ENCODE data around the gene DDX4.
"Not testable (repeated sequence)": the region's sequence is repeated elsewhere in the genome, so short reads cannot be mapped to it uniquely, and the experiment has no call there.

The DDX4 gene

DNA sequence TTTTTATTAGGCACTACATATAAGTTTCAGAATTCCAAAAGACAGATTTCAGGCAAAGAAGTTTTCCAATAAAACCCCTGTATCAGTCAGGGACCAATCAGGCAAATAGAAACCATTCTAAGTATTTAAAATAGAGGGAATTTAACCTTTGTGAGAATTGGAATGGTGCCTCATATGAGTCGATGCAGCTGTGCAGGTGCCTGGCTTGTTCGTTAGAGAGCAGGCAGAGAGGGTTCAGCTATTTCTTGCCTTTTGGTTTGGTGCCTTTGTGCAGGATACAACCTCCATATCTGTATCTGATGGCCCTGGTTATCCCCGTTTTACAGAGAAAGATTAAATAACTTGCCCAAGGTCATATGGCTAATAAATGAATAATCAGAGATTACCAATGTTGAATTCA is 6.0 kb upstream of the DDX4 start:
- no peak for FAIRE-seq

DNA sequence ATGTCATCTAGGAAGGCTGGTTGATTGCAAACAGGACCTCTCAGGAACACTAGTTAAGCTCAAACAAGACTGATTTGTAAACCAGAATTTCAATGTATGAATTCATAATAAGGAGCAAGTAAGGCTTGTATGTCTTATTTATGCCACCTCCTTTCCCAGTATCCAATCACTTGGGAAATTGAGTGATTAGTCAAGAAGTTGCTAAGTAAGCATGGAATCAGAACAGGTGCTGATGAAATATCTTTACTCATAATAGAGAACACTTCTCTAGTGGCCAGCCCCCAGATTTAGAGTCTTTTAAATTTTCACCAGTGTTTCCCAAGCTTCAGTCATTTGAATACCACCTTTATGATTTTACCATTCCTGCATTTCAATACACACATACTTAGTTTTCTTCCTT is 5.3 kb upstream of the DDX4 start:
- FAIRE-seq: no peak

DNA sequence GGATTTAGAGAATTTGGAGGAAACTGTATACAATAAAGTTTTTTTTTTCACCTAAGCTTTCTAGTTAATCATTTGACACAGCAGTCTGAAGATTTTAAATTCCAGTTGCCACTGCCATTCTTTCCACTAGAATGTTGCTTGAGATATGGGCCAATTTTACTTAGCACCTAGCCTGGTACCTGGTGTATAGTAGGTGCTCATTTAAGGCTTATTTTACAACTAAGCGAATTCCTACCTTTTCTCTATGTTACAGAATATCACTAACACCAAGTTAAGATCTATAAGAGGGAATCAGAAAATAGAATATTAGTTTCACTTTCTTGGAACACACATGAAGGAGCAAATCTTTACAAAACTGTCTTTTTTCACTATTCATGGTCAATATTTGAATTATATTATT is 3.2 kb upstream of the DDX4 start:
- no peak for FAIRE-seq

DNA sequence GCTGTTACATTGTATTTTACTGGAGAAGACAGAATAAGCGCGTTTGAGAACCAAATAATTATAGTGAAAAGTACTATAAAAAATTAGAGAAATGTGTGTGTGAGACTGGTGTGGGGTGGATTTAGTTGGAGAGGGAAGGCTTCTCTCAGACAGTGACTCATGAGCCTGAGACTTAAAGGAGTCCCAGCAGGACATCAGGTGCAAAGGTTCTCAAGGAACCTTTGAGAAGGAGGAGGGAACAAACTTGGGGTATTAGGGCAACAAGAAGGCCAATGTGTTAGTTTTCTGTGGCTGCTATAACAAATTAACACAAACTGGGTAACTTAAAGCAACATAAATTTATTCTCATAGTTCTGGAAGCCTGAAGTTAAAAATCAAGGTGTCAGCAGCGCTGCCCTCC is 4.9 kb downstream of the DDX4 start:
- no peak for FAIRE-seq

DNA sequence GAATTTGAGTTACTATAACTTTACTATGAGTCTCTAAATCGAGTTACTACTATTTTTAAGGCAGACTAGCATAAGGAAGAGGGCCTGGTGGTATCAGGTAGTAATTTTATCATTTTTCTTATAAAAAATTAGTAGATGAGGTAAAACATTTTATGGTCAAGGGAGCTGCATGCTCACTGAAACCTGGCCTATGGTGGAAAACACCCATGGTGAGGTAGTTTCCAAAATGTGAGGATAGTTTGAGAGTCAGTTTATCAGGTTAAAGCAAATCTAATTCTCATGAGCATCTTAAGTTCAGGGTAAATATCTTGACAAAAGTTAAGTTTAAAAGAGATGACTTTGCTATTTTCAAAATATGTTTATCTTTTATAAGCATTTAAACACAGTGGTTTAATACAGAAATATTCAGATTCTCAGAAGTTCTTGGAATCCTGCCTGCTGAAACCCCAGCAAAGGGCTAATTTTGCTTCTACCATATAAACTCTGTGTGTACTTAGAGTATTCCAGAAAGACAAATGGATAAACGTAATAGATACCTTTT is 10.0 kb downstream of the DDX4 start:
- FAIRE-seq: no peak

DNA sequence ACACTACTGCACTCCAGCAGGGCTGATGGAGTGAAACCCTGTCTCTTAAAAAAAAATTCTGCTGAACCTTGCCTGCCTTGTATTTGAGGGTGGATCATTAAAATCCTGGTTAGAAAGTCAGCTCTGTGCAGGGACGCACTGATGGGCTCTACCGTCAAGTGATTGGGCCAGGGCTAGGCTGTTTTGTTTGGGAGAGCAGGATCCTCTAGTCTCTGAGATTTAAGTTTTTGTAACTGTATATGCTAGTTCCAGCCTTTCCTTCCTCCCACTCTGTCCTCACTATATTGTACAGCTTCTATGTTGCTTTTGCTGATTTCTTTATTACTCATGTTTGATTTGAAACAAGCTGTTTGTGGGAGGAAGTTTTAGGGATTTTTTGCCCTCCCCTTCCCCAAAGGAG is 11.5 kb downstream of the DDX4 start:
- no peak for FAIRE-seq

DNA sequence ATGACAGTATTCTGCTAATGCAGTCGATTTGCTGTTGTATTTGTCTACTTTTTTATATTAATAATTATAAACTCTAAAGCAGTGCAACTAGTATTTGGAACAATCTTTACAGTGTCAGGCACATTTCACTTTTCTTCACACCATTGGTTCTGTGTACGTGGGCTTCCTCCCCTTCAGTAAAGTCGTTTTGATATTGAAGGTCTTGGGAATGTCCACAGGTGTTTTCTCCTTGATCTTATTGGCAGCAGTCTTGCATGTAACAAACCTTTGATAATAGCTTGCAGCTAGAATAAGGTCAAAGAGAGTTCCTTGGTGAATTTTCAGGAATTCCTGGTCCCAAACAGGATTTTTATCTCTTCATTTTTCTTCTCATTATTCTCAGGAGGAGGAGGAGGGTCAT is 12.2 kb downstream of the DDX4 start:
- no peak for FAIRE-seq

DNA sequence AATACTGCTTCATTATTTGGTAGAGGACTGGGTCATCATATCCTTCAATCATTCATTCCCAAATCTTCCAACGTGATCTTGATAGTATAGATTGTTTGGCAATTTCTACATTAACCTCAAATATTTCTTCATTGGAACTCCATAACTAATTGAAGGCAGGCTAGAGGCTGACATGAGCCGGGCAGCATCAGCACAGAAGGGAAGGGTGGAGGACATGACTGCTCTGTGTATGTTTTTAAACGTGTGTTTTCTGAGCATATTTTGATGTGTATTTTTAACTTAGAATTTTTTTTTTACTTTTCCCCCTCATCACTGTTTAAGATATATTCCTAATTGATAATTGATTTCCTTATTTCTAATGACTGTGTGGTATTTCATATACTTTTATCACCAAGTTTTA is 12.6 kb downstream of the DDX4 start:
- FAIRE-seq: no peak

DNA sequence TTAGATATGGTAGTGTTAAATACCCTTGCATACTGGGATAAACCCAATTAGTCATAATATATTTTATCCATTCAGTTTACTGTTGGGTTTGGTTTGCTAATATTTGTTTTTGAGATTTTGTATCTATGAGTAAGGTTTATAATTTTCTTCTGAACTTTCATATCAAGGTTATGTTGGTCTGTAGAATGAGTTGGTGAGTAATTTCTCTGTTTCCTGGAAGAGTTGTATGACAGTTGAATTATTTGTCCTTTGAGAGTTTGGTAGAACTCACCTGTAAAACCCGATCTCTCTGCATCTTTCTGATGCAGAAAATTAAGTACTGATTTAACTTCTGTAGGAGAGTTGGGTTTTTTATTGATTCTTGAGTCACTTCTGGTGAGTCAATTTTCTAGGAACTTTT is 20.4 kb downstream of the DDX4 start:
- no peak for FAIRE-seq

DNA sequence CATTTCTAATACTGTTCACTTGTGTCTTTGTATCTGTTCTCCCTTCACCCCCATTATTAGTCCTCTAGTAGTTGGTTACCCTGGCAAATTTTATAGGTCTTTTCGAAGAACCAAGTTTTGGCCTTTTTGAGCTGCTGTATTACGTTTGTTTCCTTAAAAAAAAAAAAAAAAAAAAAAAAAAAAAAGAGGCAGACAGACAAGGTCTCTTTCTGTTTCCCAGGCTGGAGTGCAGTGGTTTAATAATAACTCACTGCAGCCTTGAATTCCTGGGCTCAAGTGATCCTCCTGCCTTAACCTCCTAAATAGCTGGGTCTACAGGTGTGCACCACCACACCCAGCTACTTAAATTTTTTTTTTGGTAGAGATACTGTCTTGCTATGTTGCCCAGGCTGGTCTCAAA is 20.9 kb downstream of the DDX4 start:
- FAIRE-seq: no peak

DNA sequence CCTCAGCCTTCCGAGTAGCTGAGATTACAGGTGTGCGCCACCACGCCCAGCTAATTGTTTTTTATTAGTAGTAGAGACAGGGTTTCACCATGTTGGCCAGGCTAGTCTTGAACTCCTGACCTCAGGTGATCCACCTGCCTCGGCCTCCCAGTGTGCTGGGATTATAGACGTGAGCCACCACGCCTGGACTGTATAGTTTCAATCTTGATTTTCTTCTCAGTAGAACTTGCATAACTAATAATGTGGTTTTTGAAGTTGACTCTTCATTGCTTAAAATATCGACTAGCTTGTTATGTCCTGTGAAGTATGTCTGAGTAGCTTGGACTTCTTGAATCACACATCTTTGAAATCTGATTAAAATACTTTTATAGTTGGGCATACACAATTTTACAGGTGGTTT is 23.9 kb downstream of the DDX4 start:
- not testable (repeated sequence) for FAIRE-seq

DNA sequence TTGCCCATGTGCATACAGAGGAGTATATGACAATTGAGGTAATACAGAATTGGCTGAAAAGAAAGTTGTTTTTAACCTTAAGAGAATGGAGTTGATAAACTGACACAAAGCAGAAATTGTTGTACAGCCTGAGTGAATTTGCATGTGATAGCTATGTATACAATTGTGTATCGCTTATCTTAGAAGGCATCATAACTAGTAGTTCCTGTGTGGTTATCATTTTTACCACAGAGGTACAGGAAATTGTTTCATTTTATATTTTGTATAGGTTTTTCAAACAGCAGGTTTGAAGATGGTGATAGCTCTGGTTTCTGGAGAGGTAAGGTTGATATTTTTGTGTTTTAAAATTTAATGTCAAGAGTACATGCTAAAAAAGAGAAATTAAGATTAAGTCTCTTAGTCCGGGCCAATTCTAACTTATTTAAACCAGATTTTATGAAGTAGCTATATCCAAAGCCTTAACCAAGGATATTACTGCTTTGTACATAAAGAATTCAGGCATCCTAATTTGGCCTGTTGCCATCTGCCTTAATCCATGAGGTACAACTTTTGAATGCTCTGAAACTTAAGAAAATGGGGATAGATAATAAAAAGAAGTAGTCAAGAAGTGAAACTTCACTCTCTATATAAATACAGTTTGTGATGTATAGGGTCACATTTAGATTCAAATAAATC is 26.0 kb downstream of the DDX4 start:
- FAIRE-seq: no peak

DNA sequence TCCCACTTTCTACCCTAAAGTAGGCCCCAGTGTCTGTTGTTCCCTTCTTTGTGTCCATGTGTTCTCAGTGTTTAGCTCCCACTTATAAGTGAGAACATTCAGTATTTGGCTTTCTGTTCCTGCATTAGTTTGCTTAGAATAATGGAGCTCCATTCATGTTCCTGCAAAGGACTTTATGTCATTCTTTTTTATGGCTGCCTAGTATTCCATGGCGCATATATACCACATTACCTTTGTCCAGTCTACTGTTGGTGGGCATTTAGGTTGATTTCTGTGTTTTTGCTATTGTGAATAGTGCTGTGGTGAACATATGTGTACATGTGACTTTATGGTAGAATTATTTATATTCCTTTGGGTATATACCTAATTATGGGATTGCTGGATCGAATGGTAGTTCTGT is 30.4 kb downstream of the DDX4 start:
- no peak for FAIRE-seq

DNA sequence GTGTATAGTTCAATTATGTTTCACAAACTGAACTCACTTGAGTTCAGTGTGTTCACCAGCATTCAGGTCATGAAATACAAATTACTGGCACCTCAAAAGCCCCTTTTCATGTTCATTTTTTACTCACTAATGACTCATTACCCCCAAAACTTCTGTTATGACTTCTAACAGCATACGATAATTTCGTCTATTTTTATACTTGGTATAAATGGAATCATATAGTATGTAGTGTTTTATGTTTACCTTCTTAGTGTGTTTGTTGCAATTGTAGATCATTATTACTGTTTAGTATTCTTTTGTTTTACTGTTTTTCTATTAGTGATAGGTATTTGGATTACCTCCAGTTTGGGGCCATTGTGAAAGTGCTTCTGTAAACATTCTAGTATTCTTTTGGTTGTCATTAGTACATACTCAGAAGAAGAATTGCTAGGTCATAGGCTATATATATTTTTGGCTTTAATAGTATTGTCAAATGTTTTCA is 33.4 kb downstream of the DDX4 start:
- FAIRE-seq: no peak

DNA sequence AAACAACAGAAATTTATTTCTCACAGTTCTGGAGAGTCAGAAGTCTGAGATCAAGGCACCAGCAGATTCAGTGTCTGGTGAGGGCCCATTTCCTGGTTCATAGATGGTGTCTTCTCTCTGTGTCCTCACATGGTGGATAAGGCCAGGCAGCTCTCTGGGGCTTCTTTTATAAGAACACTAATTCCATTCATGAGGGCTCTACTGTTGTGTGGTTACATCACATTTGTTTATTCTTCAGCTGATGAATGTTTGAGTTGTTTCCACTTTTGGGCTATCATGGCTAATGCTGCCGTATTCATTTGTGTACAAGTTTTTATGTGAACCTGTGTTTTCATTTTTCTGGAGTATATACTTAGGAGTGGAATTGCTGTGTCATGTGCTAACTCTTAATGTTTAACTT is 35.2 kb downstream of the DDX4 start:
- no peak for FAIRE-seq

DNA sequence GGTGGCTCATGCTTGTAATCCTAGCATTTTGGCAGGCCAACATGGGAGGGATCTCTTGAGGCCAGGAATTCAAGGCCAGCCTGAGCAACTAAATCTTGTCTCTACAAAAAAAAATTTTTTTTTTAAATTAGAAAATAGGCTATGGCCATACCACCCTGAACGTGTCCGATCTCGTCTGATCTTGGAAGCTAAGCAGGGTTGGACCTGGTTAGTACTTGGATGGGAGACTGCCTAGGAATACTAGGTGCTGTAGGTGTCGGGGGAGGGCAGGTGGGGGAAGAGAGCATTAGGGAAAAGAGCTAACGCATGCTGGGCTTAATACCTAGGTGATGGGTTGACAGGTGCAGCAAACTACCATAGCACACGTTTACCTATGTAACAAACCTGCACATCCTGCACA is 39.5 kb downstream of the DDX4 start:
- no peak for FAIRE-seq

DNA sequence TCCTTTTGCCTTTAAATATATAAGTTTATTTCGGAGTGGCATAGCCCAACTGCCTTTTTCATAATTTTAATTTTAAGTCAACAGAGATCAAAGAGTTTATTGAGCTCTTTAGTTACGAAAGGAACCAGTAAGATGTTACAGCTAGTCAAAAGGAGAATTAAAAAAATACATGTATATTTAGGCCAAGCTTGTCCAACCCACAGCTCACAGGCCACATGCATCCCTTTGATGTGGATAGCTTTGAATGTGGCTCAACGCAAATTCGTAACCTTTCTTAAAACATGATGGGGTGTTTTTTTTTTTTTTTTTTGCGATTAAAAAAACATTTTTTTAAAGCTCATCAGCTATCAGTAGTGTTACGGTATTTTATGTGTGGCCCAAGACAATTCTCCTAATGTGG is 63.1 kb downstream of the DDX4 start:
- FAIRE-seq: no peak

DNA sequence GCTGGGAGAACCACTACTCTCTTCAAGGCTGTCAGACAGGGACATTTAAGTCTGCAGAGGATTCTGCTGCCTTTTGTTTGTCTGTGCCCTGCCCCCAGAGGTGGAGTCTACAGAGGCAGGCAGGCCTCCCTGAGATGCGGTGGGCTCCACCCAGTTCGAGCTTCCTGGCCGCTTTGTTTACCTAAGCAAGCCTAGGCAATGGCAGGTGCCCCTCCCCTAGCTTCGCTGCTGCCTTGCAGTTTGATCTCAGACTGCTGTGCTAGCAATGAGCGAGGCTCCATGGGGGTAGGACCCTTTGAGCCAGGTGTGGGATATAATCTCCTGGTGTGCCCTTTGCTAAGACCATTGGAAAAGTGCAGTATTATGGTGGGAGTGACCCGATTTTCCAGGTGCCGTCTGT is 71.0 kb downstream of the DDX4 start:
- not testable (repeated sequence) for FAIRE-seq

DNA sequence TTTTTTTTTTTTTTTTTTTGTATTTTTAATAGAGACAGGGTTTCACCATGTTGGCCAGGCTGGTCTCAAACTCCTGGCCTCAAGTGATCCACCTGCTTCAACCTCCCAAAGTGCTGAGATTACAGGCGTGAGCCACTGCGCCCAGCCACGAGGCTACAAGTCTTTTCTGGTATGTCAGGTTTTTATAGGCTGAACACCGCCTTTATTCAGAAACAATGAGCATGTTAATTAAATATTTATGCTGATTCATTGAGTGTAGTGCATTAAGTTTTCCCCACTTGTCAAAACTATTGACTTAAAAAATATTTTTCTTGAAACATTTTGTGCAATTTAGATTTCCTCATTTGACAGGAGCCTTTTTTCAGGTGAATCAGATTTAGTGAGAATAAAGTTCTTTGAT is 78.1 kb downstream of the DDX4 start:
- not testable (repeated sequence) for FAIRE-seq

DNA sequence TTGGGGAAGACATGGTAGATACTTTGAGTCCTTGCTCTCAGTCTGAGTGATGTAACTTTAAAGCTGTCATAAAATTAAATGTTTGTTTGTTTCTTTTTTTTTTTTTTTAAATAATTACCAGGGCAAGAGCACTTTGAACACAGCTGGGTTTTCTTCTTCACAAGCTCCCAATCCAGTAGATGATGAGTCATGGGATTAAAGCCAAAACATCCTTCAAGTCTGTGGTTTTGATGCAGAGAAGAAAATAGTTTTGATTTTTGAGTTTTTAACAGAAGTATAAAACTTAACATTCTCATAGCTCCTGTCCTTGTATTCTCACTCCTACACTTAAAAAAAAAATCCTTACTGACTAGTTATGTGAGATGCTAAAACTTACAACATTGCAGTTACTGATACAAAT is 78.5 kb downstream of the DDX4 start:
- no peak for FAIRE-seq

DNA sequence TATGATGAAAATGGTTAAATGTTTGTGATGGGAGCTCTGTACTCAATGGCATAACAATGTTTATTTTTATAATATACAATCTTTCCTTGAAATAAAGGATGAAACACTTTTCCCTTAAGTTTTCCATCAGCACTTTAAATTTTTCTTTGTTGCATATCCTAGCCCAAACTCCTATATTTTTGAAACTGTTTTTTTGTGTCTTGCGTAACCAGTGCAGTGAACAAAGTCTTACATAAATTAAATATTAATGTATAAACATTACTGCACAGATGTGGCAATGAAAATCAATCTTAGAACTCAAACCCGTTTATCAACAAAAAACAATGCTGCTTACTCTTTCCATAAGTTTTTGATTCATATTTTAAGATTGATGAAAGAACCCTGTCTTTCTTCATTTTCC is 79.2 kb downstream of the DDX4 start:
- FAIRE-seq: no peak

DNA sequence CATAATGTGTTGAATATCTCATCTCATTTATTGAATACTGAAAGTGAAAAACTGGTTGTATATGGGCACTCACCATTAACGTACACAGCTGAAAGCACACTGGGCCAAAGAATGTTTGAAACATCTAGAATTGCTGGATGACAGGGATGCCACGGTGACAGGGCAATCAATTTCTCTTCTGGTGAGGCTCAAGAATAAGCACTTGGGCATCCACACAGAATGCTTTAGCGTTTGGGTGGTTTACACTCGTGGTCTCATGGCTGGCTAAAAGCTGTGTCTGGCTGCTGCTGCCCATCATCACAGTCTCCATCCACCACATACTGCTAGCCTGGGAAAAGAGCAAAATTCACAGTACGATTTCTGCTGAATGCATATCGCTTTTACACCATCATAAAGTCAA is 82.6 kb downstream of the DDX4 start:
- FAIRE-seq: no peak

DNA sequence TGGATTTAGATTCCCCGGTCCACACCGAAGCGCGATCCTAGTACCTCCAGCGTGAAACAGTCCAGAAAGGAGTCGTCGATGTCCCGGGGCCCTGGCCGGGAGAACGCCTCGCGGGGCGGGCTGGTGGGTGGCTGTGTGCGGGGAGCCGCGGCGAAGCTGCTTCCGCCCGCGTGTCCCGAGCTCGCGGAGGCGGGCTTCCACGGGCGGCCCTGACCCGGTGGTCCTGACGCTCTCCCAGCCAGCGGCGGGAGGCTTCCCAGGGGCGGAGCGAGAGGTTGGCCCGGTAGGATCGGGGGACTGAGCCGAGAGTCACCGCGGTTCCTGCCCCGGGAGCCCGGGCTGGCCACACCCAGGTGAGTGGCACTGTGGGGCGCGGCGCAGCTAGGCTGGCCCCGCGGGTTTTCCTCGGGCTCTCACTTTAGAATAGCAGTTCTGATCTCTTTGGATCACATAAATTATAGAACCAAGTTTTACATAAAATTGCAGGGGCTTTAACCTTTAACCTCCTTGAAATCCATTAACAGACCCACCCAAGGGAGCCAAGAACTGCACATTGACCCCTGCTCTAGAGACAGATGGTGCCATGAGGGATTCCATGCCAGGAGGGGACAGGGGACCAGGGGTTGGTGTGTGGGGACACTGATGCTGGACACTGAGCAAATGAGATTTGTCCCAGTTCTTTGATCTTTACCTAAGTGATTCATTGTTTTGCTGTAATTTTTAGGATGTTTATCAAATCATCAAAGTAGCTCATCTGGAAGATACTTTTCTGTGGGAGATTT is 84.1 kb downstream of the DDX4 start:
- FAIRE-seq: no peak

DNA sequence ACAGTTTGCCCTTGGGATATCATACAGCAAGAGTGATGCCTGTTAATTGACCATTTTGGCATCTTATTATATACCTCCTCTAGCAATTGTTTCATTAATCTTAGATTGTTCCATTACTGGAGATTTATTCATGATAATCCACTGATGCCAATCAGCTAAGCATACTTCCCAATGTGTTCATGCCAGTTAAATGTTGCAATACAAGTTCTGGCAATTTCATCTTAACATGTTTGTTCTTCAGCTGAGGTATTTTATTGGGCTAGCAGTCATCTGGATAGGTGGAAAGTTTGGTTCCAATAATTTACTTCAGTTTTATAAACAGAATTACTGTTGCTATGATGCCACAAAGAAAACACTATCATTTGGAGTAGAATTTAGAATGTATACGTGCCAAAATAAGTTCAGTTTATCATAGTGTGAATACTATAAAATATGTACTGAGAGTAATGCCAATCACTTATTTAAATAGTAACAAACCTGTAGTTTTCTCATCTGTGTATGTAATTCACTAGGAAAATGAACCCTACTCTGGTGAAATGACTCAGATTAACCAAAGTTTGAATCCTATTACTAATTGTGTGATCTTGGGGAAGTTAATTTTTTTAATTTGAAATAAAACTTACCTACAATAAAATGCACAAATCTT is 85.4 kb downstream of the DDX4 start:
- no peak for FAIRE-seq

All from islet of Langerhans (tissue), 1 donor.